Left ventricle myocardium inferior (tissue), 1 donor: ENCODE measurements around the gene EFNA2. TPM values are rescaled to one million over a fixed set of nuclear protein-coding genes. Genes with fewer than 3 reads are reported as not detected.

Source experiments
- DNase-seq: peaks from one replicate; pipeline ENCODE4 v3.0.0-alpha.2; 2020
- H3K27ac ChIP-seq: fragments of 200-600 bp; replicated peaks from 2 replicates; pipeline ENCODE4 v1.8.0; 2021
- H3K27me3 ChIP-seq: fragments of 200-600 bp; 2 replicates; pipeline ENCODE4 v1.8.0; 2021; ENCODE audit warnings: low read depth
- H3K36me3 ChIP-seq: fragments of 200-600 bp; 2 replicates; pipeline ENCODE4 v1.8.0; 2021
- H3K4me1 ChIP-seq: fragments of 200-600 bp; 2 replicates; pipeline ENCODE4 v1.8.0; 2021
- H3K4me3 ChIP-seq: fragments of 200-600 bp; 2 replicates; pipeline ENCODE4 v1.8.0; 2021; ENCODE audit warnings: mild to moderate bottlenecking, moderate library complexity
- H3K9me3 ChIP-seq: fragments of 200-600 bp; replicated peaks from 2 replicates; pipeline ENCODE4 v1.8.0; 2021
- intact Hi-C: fragments of 100-400 bp; cut with micrococcal nuclease; formaldehyde crosslinking; loops from one replicate; pipeline ENCODE4 v1.11.0; 2022
- total RNA-seq: library from RNA; stranded (reverse); fragmentation: NEBNext Ultra II Directional; extraction: Animal tissue kit (Norgen Biotek cat#: 25700); gene quantifications from one replicate; pipeline ENCODE4 v1.2.1, GENCODE V29; 2021
- TF ChIP-seq, protein P1 (sequence below): fragments of 200-600 bp; IDR thresholded peaks from 2 replicates; pipeline ENCODE4 v1.8.0; 2021; ENCODE audit warnings: antibody characterized with exemption, mild to moderate bottlenecking, borderline replicate concordance
- donor health status: DM: no; HTN: yes; CAD: no; lungs with severe emphysema.

Gene EFNA2
- total RNA-seq, 1 donor from 2014 or later: not detected

DNA sequence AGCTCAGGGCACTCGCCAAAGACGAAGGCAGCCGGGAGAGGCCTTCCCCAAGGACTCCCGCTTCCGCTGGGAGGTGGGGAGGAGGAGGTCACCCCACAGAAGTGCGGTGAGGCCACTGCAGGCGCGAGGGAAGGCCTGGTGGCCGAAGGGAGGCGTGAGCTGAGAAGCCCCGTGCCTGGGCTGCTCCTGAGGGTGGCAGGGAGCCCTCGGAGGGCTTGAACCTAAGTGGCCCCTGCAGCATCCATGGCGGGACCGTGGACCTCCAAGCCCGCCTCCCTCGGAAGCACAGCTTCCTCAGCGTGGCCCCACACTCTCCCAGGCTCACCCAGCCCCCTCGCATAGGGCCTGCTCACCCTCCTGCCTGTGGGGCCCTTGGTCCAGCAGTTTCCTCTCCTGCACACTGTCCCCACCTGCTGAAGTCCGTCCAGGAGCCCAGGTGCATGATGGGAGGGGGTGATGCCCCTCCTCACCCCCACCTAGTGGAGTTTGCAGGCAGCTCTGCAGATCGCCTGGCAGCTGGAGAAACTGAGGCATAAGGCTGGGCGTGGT is 25.9 kb downstream of the EFNA2 start:
- Histone ChIP-seq H3K4me3 (no peak overlapping the region), H3K27ac (no peak overlapping the region), H3K4me1 (peaks cover 10% of the 10 kb centered on the region), H3K27me3 (peaks cover 76% of the 10 kb centered on the region), H3K9me3 (no peaks in the 10 kb centered on the region), H3K36me3 (no peaks in the 10 kb centered on the region)
- DNase-seq: no peak
- intact Hi-C loops: no loop called here
- TF ChIP-seq, protein P1, sequence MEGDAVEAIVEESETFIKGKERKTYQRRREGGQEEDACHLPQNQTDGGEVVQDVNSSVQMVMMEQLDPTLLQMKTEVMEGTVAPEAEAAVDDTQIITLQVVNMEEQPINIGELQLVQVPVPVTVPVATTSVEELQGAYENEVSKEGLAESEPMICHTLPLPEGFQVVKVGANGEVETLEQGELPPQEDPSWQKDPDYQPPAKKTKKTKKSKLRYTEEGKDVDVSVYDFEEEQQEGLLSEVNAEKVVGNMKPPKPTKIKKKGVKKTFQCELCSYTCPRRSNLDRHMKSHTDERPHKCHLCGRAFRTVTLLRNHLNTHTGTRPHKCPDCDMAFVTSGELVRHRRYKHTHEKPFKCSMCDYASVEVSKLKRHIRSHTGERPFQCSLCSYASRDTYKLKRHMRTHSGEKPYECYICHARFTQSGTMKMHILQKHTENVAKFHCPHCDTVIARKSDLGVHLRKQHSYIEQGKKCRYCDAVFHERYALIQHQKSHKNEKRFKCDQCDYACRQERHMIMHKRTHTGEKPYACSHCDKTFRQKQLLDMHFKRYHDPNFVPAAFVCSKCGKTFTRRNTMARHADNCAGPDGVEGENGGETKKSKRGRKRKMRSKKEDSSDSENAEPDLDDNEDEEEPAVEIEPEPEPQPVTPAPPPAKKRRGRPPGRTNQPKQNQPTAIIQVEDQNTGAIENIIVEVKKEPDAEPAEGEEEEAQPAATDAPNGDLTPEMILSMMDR: no peak

- no peak overlapping the region for H3K27ac ChIP-seq
- peaks cover 10% of the 10 kb centered on the region for H3K4me1 ChIP-seq
- TF ChIP-seq, protein P1: no peak
- no peaks in the 10 kb centered on the region for H3K9me3 ChIP-seq
- DNase-seq: no peak
- peaks cover 90% of the 10 kb centered on the region for H3K27me3 ChIP-seq
- H3K36me3 ChIP-seq: no peaks in the 10 kb centered on the region
- intact Hi-C loops: no loop called here
- H3K4me3 ChIP-seq: no peak overlapping the region
Observed at GRCh38 chr19:1312767-1313694, 27.4 kb downstream of the EFNA2 start.

GRCh38 chr19:1313695-1314613 is 28.3 kb downstream of the EFNA2 start:
- TF ChIP-seq, protein P1: no peak
- H3K27me3 ChIP-seq: peaks cover 95% of the 10 kb centered on the region

DNA sequence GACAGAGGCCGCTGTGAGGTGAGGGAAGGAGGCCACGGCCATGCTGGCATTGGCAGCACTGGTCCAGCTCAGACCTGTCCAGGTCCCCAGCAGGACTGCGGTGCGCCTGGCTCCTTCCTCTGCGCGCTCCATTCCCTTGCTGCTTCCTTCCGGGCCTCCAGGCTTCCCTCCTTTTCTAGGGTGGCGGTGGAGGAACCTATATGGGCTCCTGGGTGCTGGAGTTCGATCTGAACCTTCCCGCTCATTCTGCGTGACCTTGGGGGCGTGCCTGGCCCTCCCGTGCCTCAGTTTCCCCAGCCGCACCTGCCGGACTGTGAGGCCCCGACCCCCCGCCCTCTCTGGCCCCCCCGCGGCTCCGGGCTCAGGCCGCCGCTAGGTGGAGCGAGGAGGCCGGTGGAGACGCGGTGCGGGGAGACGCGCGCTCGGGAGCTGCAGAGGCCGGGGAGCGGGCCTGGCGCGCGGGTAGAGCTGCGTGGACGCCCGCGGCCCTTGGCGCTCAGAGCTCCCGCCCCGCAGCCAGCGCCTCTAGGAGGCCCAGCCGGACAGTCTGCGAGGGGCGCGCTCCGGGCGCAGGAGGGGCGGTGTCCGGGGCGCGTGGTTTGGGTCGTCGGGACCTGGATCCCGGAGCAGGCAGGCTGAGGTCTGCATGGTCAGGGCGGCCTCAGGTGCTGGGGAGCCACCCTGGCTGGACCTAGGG is 29.9 kb downstream of the EFNA2 start:
- Histone ChIP-seq H3K27ac (no peak overlapping the region), H3K36me3 (no peaks in the 10 kb centered on the region), H3K4me1 (peaks cover 10% of the 10 kb centered on the region), H3K9me3 (no peaks in the 10 kb centered on the region), H3K4me3 (peak overlapping the region; percentile 55), H3K27me3 (peaks cover 95% of the 10 kb centered on the region)
- TF ChIP-seq, protein P1: peak; percentile 73
- intact Hi-C loops: no loop called here
- DNase-seq: peak; percentile 53

More at GRCh38 chr19:1313695-1314613, 28.3 kb downstream of the EFNA2 start:
- no peak for DNase-seq
- H3K36me3 ChIP-seq: no peaks in the 10 kb centered on the region
- H3K4me3 ChIP-seq: no peak overlapping the region
- H3K9me3 ChIP-seq: no peaks in the 10 kb centered on the region
- H3K4me1 ChIP-seq: peaks cover 10% of the 10 kb centered on the region
- H3K27ac ChIP-seq: no peak overlapping the region
- intact Hi-C loops: no loop called here

DNA sequence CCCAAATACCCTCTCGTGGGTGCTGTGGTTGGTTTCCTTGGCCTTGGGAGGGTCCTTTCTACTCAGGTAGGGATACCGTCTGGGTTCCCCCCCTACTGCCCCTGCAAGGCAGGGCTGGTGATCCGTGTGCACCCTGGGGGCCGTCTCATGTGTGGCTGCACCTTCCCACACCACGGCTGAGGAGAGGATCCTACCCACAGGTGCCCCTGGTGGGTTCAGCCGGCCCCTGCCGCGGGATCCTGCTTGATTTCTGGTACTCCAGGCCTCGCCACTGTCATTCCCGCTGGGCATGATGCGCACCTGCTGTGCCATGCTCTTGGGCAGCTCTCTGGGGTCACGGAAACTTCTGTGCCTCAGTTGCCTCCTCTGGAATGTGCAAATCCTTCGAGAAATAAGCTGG is 30.8 kb downstream of the EFNA2 start:
- TF ChIP-seq, protein P1: no peak
- H3K27me3 ChIP-seq: peaks cover 94% of the 10 kb centered on the region
- H3K36me3 ChIP-seq: no peaks in the 10 kb centered on the region
- no peaks in the 10 kb centered on the region for H3K9me3 ChIP-seq
- H3K27ac ChIP-seq: no peak overlapping the region
- no peak overlapping the region for H3K4me3 ChIP-seq
- no peak for DNase-seq
- H3K4me1 ChIP-seq: peaks cover 10% of the 10 kb centered on the region
- intact Hi-C loops: no loop called here
